Naive B cell (primary cell): ENCODE results near the gene DCTN3. TPM values are rescaled to one million over a fixed set of nuclear protein-coding genes. Genes with fewer than 3 reads are reported as not detected.

Experiments used
- ATAC-seq, 2 donors: fragments of 150-1000 bp; cut with Tn5 transposase; 2 replicates each; pipeline ENCODE4 v1.10.0; 2021; ENCODE audit warnings: low read depth in 2 of 2, mild to moderate bottlenecking in 2 of 2, moderate library complexity in 2 of 2
- DNase-seq: peaks from one replicate; pipeline ENCODE4 v3.0.0; 2022
- H3K27ac Mint-ChIP-seq, 6 donors: one replicate each; pipeline ENCODE4 v1.8.0; 2020 to 2022; ENCODE audit warnings: mild to moderate bottlenecking in 6 of 6, mixed read lengths in 6 of 6, moderate library complexity in 5 of 6, inconsistent platforms in 2 of 6
- H3K27me3 Mint-ChIP-seq, 3 donors: one replicate each; pipeline ENCODE4 v1.8.0; 2021 to 2022; ENCODE audit warnings: mixed read lengths in 3 of 3, mild to moderate bottlenecking in 1 of 3
- H3K36me3 Mint-ChIP-seq, 2 donors: one replicate each; pipeline ENCODE4 v1.8.0; 2020 to 2022; ENCODE audit warnings: mixed read lengths in 2 of 2, inconsistent platforms in 1 of 2, mild to moderate bottlenecking in 1 of 2
- H3K4me1 Mint-ChIP-seq, 3 donors: one replicate each; pipeline ENCODE4 v1.8.0; 2020 to 2022; ENCODE audit warnings: mixed read lengths in 3 of 3, inconsistent platforms in 1 of 3, mild to moderate bottlenecking in 1 of 3, moderate library complexity in 1 of 3
- H3K4me3 Mint-ChIP-seq, 8 donors: one replicate each; pipeline ENCODE4 v1.8.0; 2020 to 2022; ENCODE audit warnings: mild to moderate bottlenecking in 8 of 8, mixed read lengths in 8 of 8, moderate library complexity in 8 of 8, inconsistent platforms in 2 of 8
- H3K9me3 Mint-ChIP-seq, 7 donors: one replicate each; pipeline ENCODE4 v1.8.0; 2020 to 2022; ENCODE audit warnings: mixed read lengths in 7 of 7, mild to moderate bottlenecking in 5 of 7, inconsistent platforms in 2 of 7, moderate library complexity in 1 of 7
- polyA plus RNA-seq, 6 donors: library from polyadenylated mRNA; unstranded; fragments of 300-500 nt; fragmentation: Illumina TruSeq; gene quantifications; one replicate each; pipeline ENCODE4 v1.2.3, GENCODE V29; 2021; ENCODE audit warnings: low read depth in 6 of 6

The DCTN3 gene
- polyA plus RNA-seq, 6 donors from 2014 or later, result 83.5 to 118 (median 103) TPM

GRCh38 chr9:34576597-34577399 lies 43.5 kb downstream of the DCTN3 start:
- H3K9me3 Mint-ChIP-seq, result no peaks in the 10 kb centered on the region
- ATAC-seq (no peak), DNase-seq (no peak)
- no peaks in the 10 kb centered on the region for H3K36me3 Mint-ChIP-seq
- H3K27ac Mint-ChIP-seq, result no peak overlapping the region
- peaks cover 48 to 86% (median 84%) of the 10 kb centered on the region in 3 donors for H3K27me3 Mint-ChIP-seq
- peaks cover 8 to 18% (median 10%) of the 10 kb centered on the region in 3 donors for H3K4me1 Mint-ChIP-seq
- peak overlapping the region in 4 of 8 donors; percentile 57 to 73 (median 67) for H3K4me3 Mint-ChIP-seq

GRCh38 chr9:34575862-34576596 lies 44.3 kb downstream of the DCTN3 start:
- no peaks in the 10 kb centered on the region for H3K36me3 Mint-ChIP-seq
- H3K27me3 Mint-ChIP-seq, result peaks cover 40 to 86% (median 84%) of the 10 kb centered on the region in 3 donors
- DNase-seq (no peak), ATAC-seq (no peak)
- peaks cover 8 to 18% (median 15%) of the 10 kb centered on the region in 3 donors for H3K4me1 Mint-ChIP-seq
- peak overlapping the region in 1 of 8 donors; percentile 50 for H3K4me3 Mint-ChIP-seq
- H3K27ac Mint-ChIP-seq, result peak overlapping the region in 2 of 6 donors; percentile 1 to 37
- no peaks in the 10 kb centered on the region for H3K9me3 Mint-ChIP-seq

- Mint-ChIP-seq H3K27me3 (peaks cover 33 to 86% (median 84%) of the 10 kb centered on the region in 3 donors), H3K36me3 (no peaks in the 10 kb centered on the region), H3K9me3 (no peaks in the 10 kb centered on the region), H3K4me1 (peaks cover 8 to 18% (median 15%) of the 10 kb centered on the region in 3 donors), H3K4me3 (no peak overlapping the region), H3K27ac (peak overlapping the region in 1 of 6 donors; percentile 65)
- no peak for DNase-seq
- no peak for ATAC-seq
Observed at GRCh38 chr9:34575241-34575640, 45.1 kb downstream of the DCTN3 start.

- H3K36me3 Mint-ChIP-seq, result no peaks in the 10 kb centered on the region
- no peak overlapping the region for H3K4me3 Mint-ChIP-seq
Observed at GRCh38 chr9:34574571-34574970, 45.7 kb downstream of the DCTN3 start.

GRCh38 chr9:34573599-34574325 lies 46.5 kb downstream of the DCTN3 start:
- H3K36me3 Mint-ChIP-seq, result no peaks in the 10 kb centered on the region
- H3K4me1 Mint-ChIP-seq, result peaks cover 8 to 16% (median 15%) of the 10 kb centered on the region in 3 donors
- H3K4me3 Mint-ChIP-seq, result no peak overlapping the region
- no peak overlapping the region for H3K27ac Mint-ChIP-seq
- H3K9me3 Mint-ChIP-seq, result no peaks in the 10 kb centered on the region
- peaks cover 21 to 80% (median 80%) of the 10 kb centered on the region in 3 donors for H3K27me3 Mint-ChIP-seq
- DNase-seq (no peak), ATAC-seq (no peak)

More at GRCh38 chr9:34574571-34574970, 45.7 kb downstream of the DCTN3 start:
- H3K27me3 Mint-ChIP-seq, result peaks cover 26 to 86% (median 84%) of the 10 kb centered on the region in 3 donors
- H3K4me1 Mint-ChIP-seq, result peaks cover 8 to 18% (median 15%) of the 10 kb centered on the region in 3 donors
- H3K9me3 Mint-ChIP-seq, result no peaks in the 10 kb centered on the region
- DNase-seq (no peak), ATAC-seq (no peak)
- no peak overlapping the region for H3K27ac Mint-ChIP-seq

- Mint-ChIP-seq H3K27me3 (peaks cover 26 to 83% (median 81%) of the 10 kb centered on the region in 3 donors), H3K27ac (no peak overlapping the region)
Observed at GRCh38 chr9:34572628-34573027, 47.7 kb downstream of the DCTN3 start.

GRCh38 chr9:34572092-34572491 lies 48.2 kb downstream of the DCTN3 start:
- H3K4me3 Mint-ChIP-seq, result no peak overlapping the region

More at GRCh38 chr9:34572628-34573027, 47.7 kb downstream of the DCTN3 start:
- no peaks in the 10 kb centered on the region for H3K36me3 Mint-ChIP-seq
- H3K4me1 Mint-ChIP-seq, result peaks cover 6 to 13% (median 13%) of the 10 kb centered on the region in 3 donors
- no peaks in the 10 kb centered on the region for H3K9me3 Mint-ChIP-seq
- DNase-seq (no peak), ATAC-seq (no peak)
- no peak overlapping the region for H3K4me3 Mint-ChIP-seq

GRCh38 chr9:34571481-34571810 lies 48.8 kb downstream of the DCTN3 start:
- DNase-seq (no peak), ATAC-seq (no peak)
- H3K27me3 Mint-ChIP-seq, result peaks cover 33 to 83% (median 81%) of the 10 kb centered on the region in 3 donors
- no peak overlapping the region for H3K4me3 Mint-ChIP-seq
- H3K36me3 Mint-ChIP-seq, result no peaks in the 10 kb centered on the region
- no peaks in the 10 kb centered on the region for H3K9me3 Mint-ChIP-seq
- H3K4me1 Mint-ChIP-seq, result peaks cover 0 to 7% (median 4%) of the 10 kb centered on the region in 3 donors
- H3K27ac Mint-ChIP-seq, result no peak overlapping the region

More at GRCh38 chr9:34572092-34572491, 48.2 kb downstream of the DCTN3 start:
- H3K9me3 Mint-ChIP-seq, result no peaks in the 10 kb centered on the region
- no peaks in the 10 kb centered on the region for H3K36me3 Mint-ChIP-seq
- H3K4me1 Mint-ChIP-seq, result peaks cover 1 to 8% (median 7%) of the 10 kb centered on the region in 3 donors
- DNase-seq, result no peak
- H3K27me3 Mint-ChIP-seq, result peaks cover 27 to 83% (median 81%) of the 10 kb centered on the region in 3 donors
- peak; percentile 52 to 55 for ATAC-seq
- H3K27ac Mint-ChIP-seq, result no peak overlapping the region

GRCh38 chr9:34570809-34571480 lies 49.4 kb downstream of the DCTN3 start:
- peak overlapping the region in 1 of 6 donors; percentile 57 for H3K27ac Mint-ChIP-seq
- peaks cover 28 to 83% (median 78%) of the 10 kb centered on the region in 3 donors for H3K27me3 Mint-ChIP-seq
- H3K4me3 Mint-ChIP-seq, result no peak overlapping the region
- H3K9me3 Mint-ChIP-seq, result no peaks in the 10 kb centered on the region
- peaks cover 0 to 7% (median 2%) of the 10 kb centered on the region in 3 donors for H3K4me1 Mint-ChIP-seq
- no peaks in the 10 kb centered on the region for H3K36me3 Mint-ChIP-seq
- ATAC-seq (no peak), DNase-seq (no peak)

GRCh38 chr9:34570376-34570775 lies 49.9 kb downstream of the DCTN3 start:
- peaks cover 0 to 7% (median 0%) of the 10 kb centered on the region in 3 donors for H3K4me1 Mint-ChIP-seq
- H3K27me3 Mint-ChIP-seq, result peaks cover 24 to 83% (median 79%) of the 10 kb centered on the region in 3 donors
- H3K36me3 Mint-ChIP-seq, result no peaks in the 10 kb centered on the region
- DNase-seq (no peak), ATAC-seq (no peak)
- no peaks in the 10 kb centered on the region for H3K9me3 Mint-ChIP-seq
- no peak overlapping the region for H3K4me3 Mint-ChIP-seq
- peak overlapping the region in 2 of 6 donors; percentile 12 to 71 for H3K27ac Mint-ChIP-seq

- Mint-ChIP-seq H3K27me3 (peaks cover 27 to 83% (median 78%) of the 10 kb centered on the region in 3 donors), H3K36me3 (no peaks in the 10 kb centered on the region), H3K9me3 (no peaks in the 10 kb centered on the region), H3K4me1 (peaks cover 0 to 7% (median 0%) of the 10 kb centered on the region in 3 donors), H3K27ac (no peak overlapping the region), H3K4me3 (no peak overlapping the region)
- DNase-seq (no peak), ATAC-seq (no peak)
Observed at GRCh38 chr9:34568774-34569173, 51.5 kb downstream of the DCTN3 start.

- Mint-ChIP-seq H3K27me3 (peaks cover 34 to 83% (median 78%) of the 10 kb centered on the region in 3 donors), H3K4me1 (peaks cover 0 to 7% (median 4%) of the 10 kb centered on the region in 3 donors), H3K4me3 (peak overlapping the region in 1 of 8 donors; percentile 36), H3K36me3 (peaks cover 0 to under 1% of the 10 kb centered on the region in 2 donors), H3K27ac (no peak overlapping the region), H3K9me3 (peaks cover 0 to 3% (median 0%) of the 10 kb centered on the region in 7 donors)
- ATAC-seq (no peak), DNase-seq (no peak)
Observed at GRCh38 chr9:34568133-34568532, 52.2 kb downstream of the DCTN3 start.
